ENCODE results near the gene PTDSS2.
"Not testable (repeated sequence)": the region's sequence is repeated elsewhere in the genome, so short reads cannot be mapped to it uniquely, and the experiment has no call there.

Gene PTDSS2

DNA sequence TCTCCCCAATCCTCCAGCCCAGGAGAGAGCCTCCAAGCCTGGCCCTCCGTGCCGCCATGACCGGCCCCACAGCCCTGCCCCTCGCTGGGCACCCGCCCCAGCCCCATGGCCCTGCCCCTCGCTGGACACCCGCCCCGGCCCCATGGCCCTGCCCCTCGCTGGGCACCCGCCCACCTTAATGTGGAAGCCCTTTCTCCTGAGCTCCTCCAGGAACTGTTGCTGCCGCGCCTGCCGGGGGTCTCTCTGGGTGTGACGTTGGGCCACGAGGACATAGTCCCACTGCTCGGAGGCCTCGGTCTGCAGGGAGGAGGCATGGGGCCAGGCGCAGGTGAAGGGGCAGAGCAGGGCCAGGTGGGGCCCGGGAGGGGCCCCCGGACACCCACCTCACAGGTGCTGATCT lies 16.4 kb upstream of the PTDSS2 start:
- Histone ChIP-seq H3K4me1 (ENCODE audit: insufficient read depth, low read length, severe bottlenecking) (no peaks in the 10 kb centered on the region), H3K4me3 (ENCODE audit: low read depth, low read length, poor library complexity, severe bottlenecking) (no peak overlapping the region), H3F3A (ENCODE audit: insufficient read depth, low read length) (no peaks in the 10 kb centered on the region), H3K79me2 (ENCODE audit: insufficient read depth, low read length) (no peaks in the 10 kb centered on the region), H3K4me2 (ENCODE audit: low read length) (no peak overlapping the region), H3K27me3 (ENCODE audit: insufficient read depth, low read length) (peaks cover 9% of the 10 kb centered on the region), H3K9me3 (ENCODE audit: low read length) (no peaks in the 10 kb centered on the region), H3K27ac (ENCODE audit: low read depth, low read length, poor library complexity, severe bottlenecking) (no peak overlapping the region), H3K9ac (ENCODE audit: low read length) (no peak overlapping the region), H3K9me2 (ENCODE audit: low read depth, low read length) (no peaks in the 10 kb centered on the region), H2AFZ (ENCODE audit: low read length) (no peak overlapping the region), H4K20me1 (ENCODE audit: insufficient read depth, low read length) (no peaks in the 10 kb centered on the region), H3K36me3 (ENCODE audit: insufficient read depth, low read length) (no peaks in the 10 kb centered on the region)
- TF ChIP-seq, protein P1, sequence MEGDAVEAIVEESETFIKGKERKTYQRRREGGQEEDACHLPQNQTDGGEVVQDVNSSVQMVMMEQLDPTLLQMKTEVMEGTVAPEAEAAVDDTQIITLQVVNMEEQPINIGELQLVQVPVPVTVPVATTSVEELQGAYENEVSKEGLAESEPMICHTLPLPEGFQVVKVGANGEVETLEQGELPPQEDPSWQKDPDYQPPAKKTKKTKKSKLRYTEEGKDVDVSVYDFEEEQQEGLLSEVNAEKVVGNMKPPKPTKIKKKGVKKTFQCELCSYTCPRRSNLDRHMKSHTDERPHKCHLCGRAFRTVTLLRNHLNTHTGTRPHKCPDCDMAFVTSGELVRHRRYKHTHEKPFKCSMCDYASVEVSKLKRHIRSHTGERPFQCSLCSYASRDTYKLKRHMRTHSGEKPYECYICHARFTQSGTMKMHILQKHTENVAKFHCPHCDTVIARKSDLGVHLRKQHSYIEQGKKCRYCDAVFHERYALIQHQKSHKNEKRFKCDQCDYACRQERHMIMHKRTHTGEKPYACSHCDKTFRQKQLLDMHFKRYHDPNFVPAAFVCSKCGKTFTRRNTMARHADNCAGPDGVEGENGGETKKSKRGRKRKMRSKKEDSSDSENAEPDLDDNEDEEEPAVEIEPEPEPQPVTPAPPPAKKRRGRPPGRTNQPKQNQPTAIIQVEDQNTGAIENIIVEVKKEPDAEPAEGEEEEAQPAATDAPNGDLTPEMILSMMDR (IDR thresholded peaks at IDR 0.05; ENCODE audit: low read length), result no peak
- TF ChIP-seq EZH2 (IDR thresholded peaks at IDR 0.05; ENCODE audit: borderline replicate concordance, low read length), result no peak

DNA sequence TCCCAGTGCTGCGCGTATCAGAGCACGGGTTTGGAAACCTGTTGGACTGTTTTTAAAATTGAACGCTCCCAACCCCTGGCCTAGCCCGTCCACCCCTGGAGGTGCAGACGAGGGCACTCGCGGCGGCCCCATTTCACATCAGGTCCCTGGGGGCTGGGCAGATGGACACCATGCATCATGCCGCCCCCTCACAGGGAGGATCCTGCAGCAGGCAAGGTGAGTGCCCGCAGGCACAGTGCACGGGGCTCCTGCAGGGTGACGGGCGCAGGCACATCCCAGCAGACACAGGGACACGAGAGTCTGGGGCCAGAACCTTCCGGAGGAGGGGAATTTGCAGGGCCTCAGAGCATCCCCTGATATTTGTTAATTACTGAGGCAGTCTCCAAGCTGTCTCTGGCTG lies 15.6 kb upstream of the PTDSS2 start:
- Histone ChIP-seq H3K9me2 (ENCODE audit: low read depth, low read length) (no peaks in the 10 kb centered on the region), H3K4me1 (ENCODE audit: insufficient read depth, low read length, severe bottlenecking) (no peaks in the 10 kb centered on the region), H3F3A (ENCODE audit: insufficient read depth, low read length) (no peaks in the 10 kb centered on the region), H3K36me3 (ENCODE audit: insufficient read depth, low read length) (no peaks in the 10 kb centered on the region), H2AFZ (ENCODE audit: low read length) (no peak overlapping the region), H3K27ac (ENCODE audit: low read depth, low read length, poor library complexity, severe bottlenecking) (no peak overlapping the region), H3K79me2 (ENCODE audit: insufficient read depth, low read length) (no peaks in the 10 kb centered on the region), H3K27me3 (ENCODE audit: insufficient read depth, low read length) (peaks cover 9% of the 10 kb centered on the region), H4K20me1 (ENCODE audit: insufficient read depth, low read length) (no peaks in the 10 kb centered on the region), H3K4me3 (ENCODE audit: low read depth, low read length, poor library complexity, severe bottlenecking) (no peak overlapping the region), H3K4me2 (ENCODE audit: low read length) (no peak overlapping the region), H3K9ac (ENCODE audit: low read length) (no peak overlapping the region), H3K9me3 (ENCODE audit: low read length) (no peaks in the 10 kb centered on the region)
- no peak for TF ChIP-seq EZH2 (IDR thresholded peaks at IDR 0.05; ENCODE audit: borderline replicate concordance, low read length)
- TF ChIP-seq, protein P1 (IDR thresholded peaks at IDR 0.05; ENCODE audit: low read length), result no peak

DNA sequence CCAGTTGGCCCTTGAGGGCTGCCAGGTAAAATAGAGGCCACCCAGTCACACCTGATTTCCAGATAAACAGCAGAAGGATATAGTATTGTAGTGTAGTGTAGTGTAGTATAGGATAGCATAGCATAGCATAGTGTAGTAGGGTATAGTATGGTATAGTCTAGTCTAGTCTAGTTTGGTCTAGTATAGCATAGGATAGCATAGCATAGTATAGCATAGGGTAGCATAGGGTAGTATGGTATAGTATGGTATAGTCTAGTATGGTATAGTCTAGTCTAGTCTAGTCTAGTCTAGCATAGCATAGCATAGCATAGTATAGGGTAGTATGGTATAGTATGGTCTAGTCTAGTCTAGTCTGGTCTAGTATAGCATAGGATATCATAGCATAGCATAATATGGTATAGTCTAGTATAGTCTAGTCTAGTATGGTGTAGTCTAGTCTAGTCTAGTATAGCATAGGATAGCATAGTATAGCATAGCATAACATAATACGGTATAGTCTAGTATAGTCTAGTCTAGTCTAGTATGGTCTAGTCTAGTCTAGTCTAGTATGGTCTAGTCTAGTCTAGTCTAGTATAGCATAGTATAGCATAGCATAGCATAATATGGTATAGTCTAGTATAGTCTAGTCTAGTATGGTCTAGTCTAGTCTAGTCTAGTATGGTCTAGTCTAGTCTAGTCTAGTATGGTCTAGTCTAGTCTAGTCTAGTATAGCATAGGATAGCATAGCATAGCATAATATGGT lies 14.9 kb upstream of the PTDSS2 start:
- not testable (repeated sequence) for H3K27ac ChIP-seq (ENCODE audit: low read depth, low read length, poor library complexity, severe bottlenecking); H2AFZ ChIP-seq (ENCODE audit: low read length); H3F3A ChIP-seq (ENCODE audit: insufficient read depth, low read length); H3K4me2 ChIP-seq (ENCODE audit: low read length); H3K4me1 ChIP-seq (ENCODE audit: insufficient read depth, low read length, severe bottlenecking); H3K9ac ChIP-seq (ENCODE audit: low read length); H3K9me3 ChIP-seq (ENCODE audit: low read length); H3K9me2 ChIP-seq (ENCODE audit: low read depth, low read length); H3K79me2 ChIP-seq (ENCODE audit: insufficient read depth, low read length); H3K27me3 ChIP-seq (ENCODE audit: insufficient read depth, low read length); H3K36me3 ChIP-seq (ENCODE audit: insufficient read depth, low read length); H4K20me1 ChIP-seq (ENCODE audit: insufficient read depth, low read length); H3K4me3 ChIP-seq (ENCODE audit: low read depth, low read length, poor library complexity, severe bottlenecking)
